ENCODE results near the gene TRIM40. TPM values are rescaled to one million over a fixed set of nuclear protein-coding genes. Genes with fewer than 3 reads are reported as not detected.

TRIM40 gene
- total RNA-seq, 1 experiment from 2014 or later: not detected

- in situ Hi-C loops (cut with HindIII; ENCODE audit: low pct_unique_long_range_greater_than_20kb, low sequenced_read_pairs): no loop called here
- ChIA-PET CTCF (interaction anchor here (1.3 kb wide), 1 partner anchor 8 kb away, joined by 3 read pairs; no protein-coding TSS in a partner anchor), POLR2A (no interaction called here)
- no peaks in the 10 kb centered on the region for H3K36me3 ChIP-seq (ENCODE audit: control insufficient read depth, insufficient read depth, low read length)
- TF ChIP-seq POLR2AphosphoS5 (IDR thresholded peaks at IDR 0.05; ENCODE audit: low read depth, low read length) (no peak), SIN3A (IDR thresholded peaks at IDR 0.05; ENCODE audit: borderline replicate concordance, insufficient read depth, low read depth, low read length) (no peak), REST (IDR thresholded peaks at IDR 0.05; ENCODE audit: insufficient read depth in 1 of 2, low read depth in 2 of 2, low read length in 1 of 2) (no peak), TCF7L2 (IDR thresholded peaks at IDR 0.05; ENCODE audit: low read depth, low read length) (no peak)
- TF ChIP-seq, protein P1, sequence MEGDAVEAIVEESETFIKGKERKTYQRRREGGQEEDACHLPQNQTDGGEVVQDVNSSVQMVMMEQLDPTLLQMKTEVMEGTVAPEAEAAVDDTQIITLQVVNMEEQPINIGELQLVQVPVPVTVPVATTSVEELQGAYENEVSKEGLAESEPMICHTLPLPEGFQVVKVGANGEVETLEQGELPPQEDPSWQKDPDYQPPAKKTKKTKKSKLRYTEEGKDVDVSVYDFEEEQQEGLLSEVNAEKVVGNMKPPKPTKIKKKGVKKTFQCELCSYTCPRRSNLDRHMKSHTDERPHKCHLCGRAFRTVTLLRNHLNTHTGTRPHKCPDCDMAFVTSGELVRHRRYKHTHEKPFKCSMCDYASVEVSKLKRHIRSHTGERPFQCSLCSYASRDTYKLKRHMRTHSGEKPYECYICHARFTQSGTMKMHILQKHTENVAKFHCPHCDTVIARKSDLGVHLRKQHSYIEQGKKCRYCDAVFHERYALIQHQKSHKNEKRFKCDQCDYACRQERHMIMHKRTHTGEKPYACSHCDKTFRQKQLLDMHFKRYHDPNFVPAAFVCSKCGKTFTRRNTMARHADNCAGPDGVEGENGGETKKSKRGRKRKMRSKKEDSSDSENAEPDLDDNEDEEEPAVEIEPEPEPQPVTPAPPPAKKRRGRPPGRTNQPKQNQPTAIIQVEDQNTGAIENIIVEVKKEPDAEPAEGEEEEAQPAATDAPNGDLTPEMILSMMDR (IDR thresholded peaks at IDR 0.05): no peak
- no peak overlapping the region for H3K27ac ChIP-seq (ENCODE audit: low read length)
- no peak overlapping the region for H3K4me3 ChIP-seq (ENCODE audit: low read depth in 2 of 2, low read length in 2 of 2)
- no peak for DNase-seq (ENCODE audit: low read depth, low spot score)
- peaks cover 16% of the 10 kb centered on the region for H3K27me3 ChIP-seq (ENCODE audit: control insufficient read depth, insufficient read depth, low read length)
- H3K9me3 ChIP-seq (ENCODE audit: control insufficient read depth, insufficient read depth, low read depth, low read length): no peaks in the 10 kb centered on the region
- H3K4me1 ChIP-seq (ENCODE audit: control insufficient read depth, insufficient read depth, low read length): no peaks in the 10 kb centered on the region
- no peak; the same call in 1 of the 2 replicates for ATAC-seq
- no TSS peak for BruUV-seq (replicated peaks)
- intact Hi-C loops (cut with micrococcal nuclease; ENCODE audit: unreplicated experiment): no loop called here
Measured at GRCh38 chr6:30111266-30111856, 24.6 kb upstream of the TRIM40 start.

DNA sequence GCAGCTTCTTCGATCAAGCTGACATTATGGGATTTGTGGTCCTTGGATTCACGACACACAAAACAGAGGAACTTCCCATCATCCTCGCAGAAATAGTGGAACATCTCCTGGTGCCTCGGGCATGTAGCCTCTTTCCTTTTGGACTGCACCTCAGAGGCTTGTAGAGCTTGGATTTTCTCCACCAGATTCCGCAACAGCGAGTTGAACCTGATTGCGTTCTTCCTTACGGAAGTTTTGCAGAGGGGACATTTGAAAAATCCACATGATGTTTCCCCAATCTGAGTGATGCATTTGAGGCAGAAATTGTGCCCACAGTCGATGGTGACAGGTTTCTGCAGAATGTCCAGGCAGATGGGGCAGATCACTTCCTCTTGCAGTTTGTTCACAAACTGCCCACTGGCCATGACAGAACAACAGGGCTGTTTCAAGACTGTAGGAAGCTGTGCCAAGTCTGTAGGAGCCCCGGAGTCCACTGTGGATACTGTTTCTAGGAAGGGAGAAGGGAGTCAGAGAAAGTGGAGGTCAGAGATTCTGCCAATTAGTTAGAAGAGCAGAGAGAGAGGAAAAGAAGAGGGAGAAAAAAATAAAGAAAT is 23.4 kb upstream of the TRIM40 start:
- no peaks in the 10 kb centered on the region for H3K9me3 ChIP-seq (ENCODE audit: control insufficient read depth, insufficient read depth, low read depth, low read length)
- no peak overlapping the region for H3K27ac ChIP-seq (ENCODE audit: low read length)
- H3K4me3 ChIP-seq (ENCODE audit: low read depth in 2 of 2, low read length in 2 of 2): no peak overlapping the region
- TF ChIP-seq SIN3A (IDR thresholded peaks at IDR 0.05; ENCODE audit: borderline replicate concordance, insufficient read depth, low read depth, low read length): no peak
- no peak for TF ChIP-seq REST (IDR thresholded peaks at IDR 0.05; ENCODE audit: insufficient read depth in 1 of 2, low read depth in 2 of 2, low read length in 1 of 2)
- no peak for TF ChIP-seq POLR2AphosphoS5 (IDR thresholded peaks at IDR 0.05; ENCODE audit: low read depth, low read length)
- TF ChIP-seq TCF7L2 (IDR thresholded peaks at IDR 0.05; ENCODE audit: low read depth, low read length): no peak
- TF ChIP-seq, protein P1 (IDR thresholded peaks at IDR 0.05): no peak
- ATAC-seq: no peak
- ChIA-PET POLR2A (interaction anchor here (0.6 kb wide), 1 partner anchor 21 kb away, joined by 5 read pairs; no protein-coding TSS in a partner anchor), CTCF (interaction anchor here (1.3 kb wide), 1 partner anchor 10 kb away, joined by 3 read pairs; no protein-coding TSS in a partner anchor)
- H3K36me3 ChIP-seq (ENCODE audit: control insufficient read depth, insufficient read depth, low read length): no peaks in the 10 kb centered on the region
- no peak for DNase-seq (ENCODE audit: low read depth, low spot score)
- BruUV-seq (replicated peaks): no TSS peak
- in situ Hi-C loops (cut with HindIII; ENCODE audit: low pct_unique_long_range_greater_than_20kb, low sequenced_read_pairs): no loop called here
- peaks cover 16% of the 10 kb centered on the region for H3K27me3 ChIP-seq (ENCODE audit: control insufficient read depth, insufficient read depth, low read length)
- intact Hi-C loops (cut with micrococcal nuclease; ENCODE audit: unreplicated experiment): no loop called here
- H3K4me1 ChIP-seq (ENCODE audit: control insufficient read depth, insufficient read depth, low read length): no peaks in the 10 kb centered on the region

All from Panc1 (cell line).